SK-N-SH treated with all-trans-retinoic acid at 6 μM for 48 hours (cell line): ENCODE data around the gene QPCT.

Experiments used
- ATAC-seq: fragments of 200-7000 bp; cut with Tn5 transposase; 3 replicates; pipeline ENCODE4 v1.9.1; 2020; ENCODE audit warnings: mild to moderate bottlenecking, moderate library complexity
- ARNTL ChIP-seq: fragments of 450-650 bp; formaldehyde crosslinking; IDR thresholded peaks from 2 replicates; pipeline ENCODE4 v1.5.0; 2020; ENCODE audit warnings: low read depth, mild to moderate bottlenecking, moderate library complexity, borderline replicate concordance
- BACH2 ChIP-seq: fragments of 250-450 bp; sonication (Bioruptor Pico); IDR thresholded peaks from 2 replicates; pipeline ENCODE4 v1.9.0; 2021; ENCODE audit warnings: mild to moderate bottlenecking, borderline replicate concordance
- CSDC2 ChIP-seq: fragments of 250-450 bp; sonication (Bioruptor Pico); IDR thresholded peaks from 2 replicates; pipeline ENCODE4 v1.5.0; 2020; ENCODE audit warnings: mild to moderate bottlenecking, moderate library complexity
- CSRNP3 ChIP-seq: fragments of 250-450 bp; sonication (Bioruptor Pico); IDR thresholded peaks from 2 replicates; pipeline ENCODE4 v1.5.1; 2021; ENCODE audit warnings: mild to moderate bottlenecking, moderate library complexity
- ESRRG ChIP-seq: fragments of 250-450 bp; sonication (Bioruptor Pico); IDR thresholded peaks from 2 replicates; pipeline ENCODE4 v1.6.1; 2021; ENCODE audit warnings: mild to moderate bottlenecking
- ISL1 ChIP-seq: fragments of 250-450 bp; sonication (Bioruptor Pico); IDR thresholded peaks from 2 replicates; pipeline ENCODE4 v2.1.2; 2022; ENCODE audit warnings: mild to moderate bottlenecking, moderate library complexity
- OSR1 ChIP-seq: fragments of 250-450 bp; sonication (Bioruptor Pico); IDR thresholded peaks from 2 replicates; pipeline ENCODE4 v1.8.0; 2022; ENCODE audit warnings: moderate library complexity, mild to moderate bottlenecking, inconsistent platforms
- PPARA ChIP-seq: fragments of 250-450 bp; sonication (Bioruptor Pico); IDR thresholded peaks from 2 replicates; pipeline ENCODE4 v1.5.0; 2020; ENCODE audit warnings: mild to moderate bottlenecking, borderline replicate concordance
- RARB ChIP-seq: fragments of 250-450 bp; sonication (Bioruptor Pico); IDR thresholded peaks from 2 replicates; pipeline ENCODE4 v1.8.0; 2021; ENCODE audit warnings: mild to moderate bottlenecking, moderate library complexity
- TCF4 ChIP-seq: fragments of 250-450 bp; sonication (Bioruptor Pico); IDR thresholded peaks from 2 replicates; pipeline ENCODE4 v1.8.0; 2021; ENCODE audit warnings: mild to moderate bottlenecking, moderate library complexity, borderline replicate concordance
- TOX ChIP-seq: fragments of 250-450 bp; sonication (Bioruptor Pico); IDR thresholded peaks from 2 replicates; pipeline ENCODE4 v1.8.0; 2021; ENCODE audit warnings: mild to moderate bottlenecking, moderate library complexity, borderline replicate concordance
- ZC3H10 ChIP-seq: fragments of 250-450 bp; sonication (Bioruptor Pico); IDR thresholded peaks from 2 replicates; pipeline ENCODE4 v1.5.1; 2021; ENCODE audit warnings: mild to moderate bottlenecking, moderate library complexity
- ZFP3 ChIP-seq: fragments of 250-450 bp; sonication (Bioruptor Pico); IDR thresholded peaks from 2 replicates; pipeline ENCODE4 v1.5.0; 2020; ENCODE audit warnings: mild to moderate bottlenecking, moderate library complexity
- ZFP30 ChIP-seq: fragments of 450-650 bp; formaldehyde crosslinking; IDR thresholded peaks from 2 replicates; pipeline ENCODE4 v1.5.0; 2022; ENCODE audit warnings: mild to moderate bottlenecking, moderate library complexity
- ZNF565 ChIP-seq: fragments of 450-650 bp; formaldehyde crosslinking; conservative IDR thresholded peaks from 2 replicates; pipeline ENCODE4 v1.5.0; 2020; ENCODE audit warnings: low read depth, mild to moderate bottlenecking, moderate library complexity
- ZNF70 ChIP-seq: fragments of 450-650 bp; formaldehyde crosslinking; IDR thresholded peaks from 2 replicates; pipeline ENCODE4 v1.5.0; 2020; ENCODE audit warnings: mild to moderate bottlenecking, moderate library complexity
- ZNF8 ChIP-seq: fragments of 450-650 bp; formaldehyde crosslinking; IDR thresholded peaks from 2 replicates; pipeline ENCODE4 v1.5.0; 2020; ENCODE audit warnings: mild to moderate bottlenecking, moderate library complexity
- TF ChIP-seq, protein P1 (sequence below): fragments of 250-450 bp; sonication (Bioruptor Pico); IDR thresholded peaks from 2 replicates; pipeline ENCODE4 v1.8.0; 2020; ENCODE audit warnings: mild to moderate bottlenecking, moderate library complexity, borderline replicate concordance
- TF ChIP-seq, protein P2 (sequence below): fragments of 250-450 bp; sonication (Bioruptor Pico); IDR thresholded peaks from 2 replicates; pipeline ENCODE4 v1.8.0; 2021; ENCODE audit warnings: low read depth, mild to moderate bottlenecking, moderate library complexity, borderline replicate concordance
- TF ChIP-seq, protein P3 (sequence below): fragments of 250-450 bp; sonication (Bioruptor Pico); IDR thresholded peaks from 2 replicates; pipeline ENCODE4 v1.5.1; 2020; ENCODE audit warnings: low read depth, mild to moderate bottlenecking, moderate library complexity

QPCT gene

DNA sequence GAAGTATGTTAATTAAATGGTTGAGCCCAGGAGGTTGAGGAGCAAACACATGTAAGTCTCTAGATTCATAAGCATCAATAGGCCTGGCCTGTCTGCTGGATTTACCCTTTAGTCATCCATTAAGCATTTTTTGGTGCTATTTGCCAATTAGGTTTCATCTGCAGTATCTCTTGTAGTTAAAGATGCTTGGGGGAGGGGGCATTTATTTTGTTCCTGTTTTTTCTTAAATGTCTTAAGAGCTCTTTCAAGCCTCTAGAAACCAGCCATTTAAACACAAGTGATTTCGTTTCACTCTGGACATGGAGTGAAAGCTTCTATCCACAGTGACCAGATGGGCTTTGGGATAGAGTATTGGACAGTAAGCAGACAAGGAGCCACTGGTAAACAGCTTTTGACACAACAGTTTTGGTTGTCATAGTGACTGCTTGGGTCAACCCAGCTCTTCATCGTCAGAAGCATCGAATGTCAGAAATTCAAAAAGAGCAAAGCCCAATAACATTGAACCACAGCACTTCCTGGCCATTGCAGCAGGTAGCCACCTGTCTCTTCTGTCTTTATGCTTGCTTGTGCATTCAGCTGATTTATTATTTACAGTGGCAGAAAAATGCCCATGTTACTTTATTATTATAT lies 4.9 kb downstream of the QPCT start (continued):
- no peak for TF ChIP-seq CSRNP3
- TF ChIP-seq, protein P1, sequence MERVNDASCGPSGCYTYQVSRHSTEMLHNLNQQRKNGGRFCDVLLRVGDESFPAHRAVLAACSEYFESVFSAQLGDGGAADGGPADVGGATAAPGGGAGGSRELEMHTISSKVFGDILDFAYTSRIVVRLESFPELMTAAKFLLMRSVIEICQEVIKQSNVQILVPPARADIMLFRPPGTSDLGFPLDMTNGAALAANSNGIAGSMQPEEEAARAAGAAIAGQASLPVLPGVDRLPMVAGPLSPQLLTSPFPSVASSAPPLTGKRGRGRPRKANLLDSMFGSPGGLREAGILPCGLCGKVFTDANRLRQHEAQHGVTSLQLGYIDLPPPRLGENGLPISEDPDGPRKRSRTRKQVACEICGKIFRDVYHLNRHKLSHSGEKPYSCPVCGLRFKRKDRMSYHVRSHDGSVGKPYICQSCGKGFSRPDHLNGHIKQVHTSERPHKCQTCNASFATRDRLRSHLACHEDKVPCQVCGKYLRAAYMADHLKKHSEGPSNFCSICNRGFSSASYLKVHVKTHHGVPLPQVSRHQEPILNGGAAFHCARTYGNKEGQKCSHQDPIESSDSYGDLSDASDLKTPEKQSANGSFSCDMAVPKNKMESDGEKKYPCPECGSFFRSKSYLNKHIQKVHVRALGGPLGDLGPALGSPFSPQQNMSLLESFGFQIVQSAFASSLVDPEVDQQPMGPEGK (CRISPR knock-in tag): no peak

DNA sequence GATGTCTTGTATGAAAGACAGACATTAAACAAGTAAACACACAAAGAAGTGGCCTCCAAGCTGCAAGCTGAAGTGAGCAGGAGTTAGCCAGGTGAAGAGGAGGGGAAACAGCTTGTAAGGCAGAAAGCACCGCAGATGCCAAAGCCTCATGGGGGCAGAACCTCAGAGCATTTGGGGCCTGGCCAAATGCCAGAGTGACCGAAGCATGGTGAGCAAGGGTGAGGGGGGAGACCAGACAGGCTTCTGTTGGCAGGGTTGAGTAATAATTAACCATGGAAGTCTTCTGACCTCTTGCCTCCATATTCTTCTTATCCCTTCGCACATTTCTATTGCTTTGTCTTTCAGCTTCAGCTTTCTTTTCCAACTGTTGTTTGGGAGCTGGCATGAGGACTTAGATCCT lies 5.6 kb downstream of the QPCT start:
- no peak for ATAC-seq
- TF ChIP-seq ZFP3 (CRISPR knock-in tag): no peak
- no peak for TF ChIP-seq ZNF8 (CRISPR knock-in tag)
- TF ChIP-seq RARB (CRISPR knock-in tag): no peak
- no peak for TF ChIP-seq ZFP30 (CRISPR knock-in tag)
- TF ChIP-seq ZC3H10 (CRISPR knock-in tag): no peak
- no peak for TF ChIP-seq PPARA
- TF ChIP-seq, protein P2, sequence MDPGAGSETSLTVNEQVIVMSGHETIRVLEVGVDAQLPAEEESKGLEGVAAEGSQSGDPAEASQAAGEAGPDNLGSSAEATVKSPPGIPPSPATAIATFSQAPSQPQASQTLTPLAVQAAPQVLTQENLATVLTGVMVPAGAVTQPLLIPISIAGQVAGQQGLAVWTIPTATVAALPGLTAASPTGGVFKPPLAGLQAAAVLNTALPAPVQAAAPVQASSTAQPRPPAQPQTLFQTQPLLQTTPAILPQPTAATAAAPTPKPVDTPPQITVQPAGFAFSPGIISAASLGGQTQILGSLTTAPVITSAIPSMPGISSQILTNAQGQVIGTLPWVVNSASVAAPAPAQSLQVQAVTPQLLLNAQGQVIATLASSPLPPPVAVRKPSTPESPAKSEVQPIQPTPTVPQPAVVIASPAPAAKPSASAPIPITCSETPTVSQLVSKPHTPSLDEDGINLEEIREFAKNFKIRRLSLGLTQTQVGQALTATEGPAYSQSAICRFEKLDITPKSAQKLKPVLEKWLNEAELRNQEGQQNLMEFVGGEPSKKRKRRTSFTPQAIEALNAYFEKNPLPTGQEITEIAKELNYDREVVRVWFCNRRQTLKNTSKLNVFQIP: no peak
- TF ChIP-seq, protein P1 (CRISPR knock-in tag): no peak
- no peak for TF ChIP-seq ZNF565 (CRISPR knock-in tag)

DNA sequence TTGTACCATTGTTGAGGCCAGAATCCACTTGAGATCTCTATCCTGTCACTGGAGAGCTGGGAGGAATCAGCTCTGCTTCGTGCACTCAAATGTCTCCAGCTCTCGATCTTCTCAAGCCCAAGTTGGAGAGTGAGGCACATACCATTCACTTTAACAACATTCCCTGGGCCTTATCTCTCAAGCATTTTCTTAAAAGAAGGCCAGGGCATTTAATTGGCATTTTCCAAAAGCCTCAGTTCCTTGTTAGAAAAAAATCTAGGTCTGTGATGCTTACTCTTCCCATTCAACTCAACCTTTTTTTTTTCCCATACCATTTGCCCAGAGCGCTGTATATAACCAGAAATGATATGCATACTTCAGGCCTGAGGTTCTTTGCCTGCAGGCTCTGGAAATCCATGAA lies 10.1 kb downstream of the QPCT start:
- no peak for ATAC-seq
- no peak for TF ChIP-seq ZNF565 (CRISPR knock-in tag)
- TF ChIP-seq PPARA: no peak
- TF ChIP-seq ZFP30 (CRISPR knock-in tag): no peak
- no peak for TF ChIP-seq RARB (CRISPR knock-in tag)
- TF ChIP-seq TCF4 (CRISPR knock-in tag): no peak
- no peak for TF ChIP-seq ZNF8 (CRISPR knock-in tag)
- TF ChIP-seq ZNF70 (CRISPR knock-in tag): no peak
- TF ChIP-seq, protein P1 (CRISPR knock-in tag): no peak
- TF ChIP-seq BACH2 (CRISPR knock-in tag): no peak
- no peak for TF ChIP-seq ARNTL (CRISPR knock-in tag)
- no peak for TF ChIP-seq ZC3H10 (CRISPR knock-in tag)
- no peak for TF ChIP-seq TOX (CRISPR knock-in tag)
- no peak for TF ChIP-seq CSRNP3

- TF ChIP-seq ESRRG (CRISPR knock-in tag) (no peak), ISL1 (CRISPR knock-in tag) (no peak), ZNF70 (CRISPR knock-in tag) (no peak), ARNTL (CRISPR knock-in tag) (no peak), CSDC2 (CRISPR knock-in tag) (no peak), BACH2 (CRISPR knock-in tag) (no peak), OSR1 (CRISPR knock-in tag) (no peak), ZFP3 (CRISPR knock-in tag) (no peak)
- TF ChIP-seq, protein P3, sequence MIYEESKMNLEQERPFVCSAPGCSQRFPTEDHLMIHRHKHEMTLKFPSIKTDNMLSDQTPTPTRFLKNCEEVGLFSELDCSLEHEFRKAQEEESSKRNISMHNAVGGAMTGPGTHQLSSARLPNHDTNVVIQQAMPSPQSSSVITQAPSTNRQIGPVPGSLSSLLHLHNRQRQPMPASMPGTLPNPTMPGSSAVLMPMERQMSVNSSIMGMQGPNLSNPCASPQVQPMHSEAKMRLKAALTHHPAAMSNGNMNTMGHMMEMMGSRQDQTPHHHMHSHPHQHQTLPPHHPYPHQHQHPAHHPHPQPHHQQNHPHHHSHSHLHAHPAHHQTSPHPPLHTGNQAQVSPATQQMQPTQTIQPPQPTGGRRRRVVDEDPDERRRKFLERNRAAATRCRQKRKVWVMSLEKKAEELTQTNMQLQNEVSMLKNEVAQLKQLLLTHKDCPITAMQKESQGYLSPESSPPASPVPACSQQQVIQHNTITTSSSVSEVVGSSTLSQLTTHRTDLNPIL (CRISPR knock-in tag): no peak
- ATAC-seq: no peak
Measured at GRCh38 chr2:37355735-37356134, 11.3 kb downstream of the QPCT start.
